H1 (cell line): ENCODE results near the gene XK. TPM values are rescaled to one million over a fixed set of nuclear protein-coding genes. Genes with fewer than 3 reads are reported as not detected.

Experiments used
- CHD1 ChIP-seq: IDR thresholded peaks from 2 replicates; pipeline ENCODE4 v1.6.1; 2012; ENCODE audit warnings: low read depth, low read length, improper control_type of control experiment
- RBBP5 ChIP-seq: IDR thresholded peaks from 2 replicates; pipeline ENCODE4 v1.7.1; 2012; ENCODE audit warnings: low read depth, mild to moderate bottlenecking, inconsistent platforms, low read length, moderate library complexity, borderline replicate concordance
- TCF12 ChIP-seq: IDR thresholded peaks from 2 replicates; pipeline ENCODE4 v1.6.1; 2011; ENCODE audit warnings: low read depth, mild to moderate bottlenecking, low read length
- polyA plus RNA-seq, 7 experiments: library from polyadenylated mRNA; depleted of rRNA in 3 of 7; stranded (reverse) in 5 of 7; unstranded in 2 of 7; fragments of >200 nt in 5 of 7; fragments of 200-250 nt in 2 of 7; gene quantifications; 1 replicate in 5 of 7; 2 replicates in 1 of 7; 4 replicates in 1 of 7; pipeline versions ENCODE4 v1.2.1 to v1.2.3, GENCODE V29; 2011 to 2013; ENCODE audit warnings: missing spikeins in 2 of 7, mixed read lengths in 2 of 7
- total RNA-seq: library from RNA; stranded (reverse); fragmentation: NEBNext Ultra II Directional; extraction: Animal tissue kit (Norgen Biotek cat#: 25700); gene quantifications from 2 replicates; pipeline ENCODE4 v1.2.1, GENCODE V29; 2021
- TF ChIP-seq, protein P1 (sequence below), 3 experiments: IDR thresholded peaks; 1 replicate in 2 of 3; 2 replicates in 1 of 3; pipeline versions ENCODE4 v1.5.1 to v1.6.1; 2011; ENCODE audit warnings: low read length in 3 of 3, mild to moderate bottlenecking in 3 of 3, inconsistent platforms in 2 of 3, low read depth in 1 of 3, moderate library complexity in 1 of 3; ENCODE audit not compliant: insufficient read depth in 1 of 3; ENCODE audit errors: control extremely low read depth in 1 of 3

XK gene
- total and polyA plus RNA-seq, 2 of the 8 experiments (the other 6 are each of a cell fraction or from before 2014, with no cell fraction given), result 0.76 to 0.84 TPM

GRCh38 chrX:37776283-37776986 is 90.8 kb downstream of the XK start (continued):
- TF ChIP-seq, protein P1, sequence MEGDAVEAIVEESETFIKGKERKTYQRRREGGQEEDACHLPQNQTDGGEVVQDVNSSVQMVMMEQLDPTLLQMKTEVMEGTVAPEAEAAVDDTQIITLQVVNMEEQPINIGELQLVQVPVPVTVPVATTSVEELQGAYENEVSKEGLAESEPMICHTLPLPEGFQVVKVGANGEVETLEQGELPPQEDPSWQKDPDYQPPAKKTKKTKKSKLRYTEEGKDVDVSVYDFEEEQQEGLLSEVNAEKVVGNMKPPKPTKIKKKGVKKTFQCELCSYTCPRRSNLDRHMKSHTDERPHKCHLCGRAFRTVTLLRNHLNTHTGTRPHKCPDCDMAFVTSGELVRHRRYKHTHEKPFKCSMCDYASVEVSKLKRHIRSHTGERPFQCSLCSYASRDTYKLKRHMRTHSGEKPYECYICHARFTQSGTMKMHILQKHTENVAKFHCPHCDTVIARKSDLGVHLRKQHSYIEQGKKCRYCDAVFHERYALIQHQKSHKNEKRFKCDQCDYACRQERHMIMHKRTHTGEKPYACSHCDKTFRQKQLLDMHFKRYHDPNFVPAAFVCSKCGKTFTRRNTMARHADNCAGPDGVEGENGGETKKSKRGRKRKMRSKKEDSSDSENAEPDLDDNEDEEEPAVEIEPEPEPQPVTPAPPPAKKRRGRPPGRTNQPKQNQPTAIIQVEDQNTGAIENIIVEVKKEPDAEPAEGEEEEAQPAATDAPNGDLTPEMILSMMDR (IDR thresholded peaks at IDR 0.05; ENCODE audit: control extremely low read depth in 1 of 3, insufficient read depth in 1 of 3, low read depth in 1 of 3, low read length in 3 of 3), result no peak
- TF ChIP-seq RBBP5 (no peak), TCF12 (no peak), CHD1 (no peak)
